Measurements from ENCODE around the gene SBF1.
"Not testable (repeated sequence)": the region's sequence is repeated elsewhere in the genome, so short reads cannot be mapped to it uniquely, and the experiment has no call there.

SBF1 gene

DNA sequence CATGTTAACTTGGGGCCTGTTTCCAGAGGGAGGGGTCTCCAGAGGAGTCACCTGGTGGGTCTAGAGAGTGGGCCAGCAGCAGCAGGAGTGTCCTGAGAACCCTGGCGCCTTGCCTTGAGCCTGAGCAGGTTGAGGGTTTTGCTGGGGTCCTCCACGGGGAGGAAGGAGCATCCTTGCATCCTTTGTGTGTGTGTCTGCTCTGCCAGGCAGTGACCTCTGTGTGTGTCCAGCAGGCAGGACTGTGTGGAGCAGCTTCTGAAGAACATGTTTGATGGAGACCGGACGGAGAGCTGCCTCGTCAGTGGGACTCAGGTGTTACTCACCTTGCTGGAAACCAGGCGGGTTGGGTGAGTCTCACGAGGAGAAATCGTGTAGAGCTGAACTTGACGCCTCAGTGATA is 55.7 kb downstream of the SBF1 start:
- H3K27ac ChIP-seq: no peak overlapping the region
- TF ChIP-seq CTCF (conservative IDR thresholded peaks at IDR 0.05): no peak

DNA sequence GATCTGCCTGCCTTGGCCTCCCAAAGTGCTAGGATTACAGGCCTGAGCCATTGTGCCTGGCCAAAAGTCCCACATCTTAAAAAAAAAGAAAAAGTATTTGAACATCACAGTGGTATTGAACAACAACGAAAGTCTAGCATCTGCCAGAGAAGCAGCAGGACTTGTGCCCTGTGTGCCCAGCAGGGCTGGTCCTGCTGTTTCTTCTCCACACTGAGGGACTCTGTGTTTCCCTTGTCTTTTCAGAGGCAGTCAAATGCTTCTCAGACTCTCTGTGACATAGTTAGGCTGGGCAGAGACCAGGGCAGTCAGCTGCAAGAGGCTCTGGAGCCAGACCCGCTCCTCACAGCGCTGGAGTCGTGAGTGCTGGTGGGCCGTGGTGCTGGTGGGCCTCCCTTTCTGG is 56.2 kb downstream of the SBF1 start:
- no peak for TF ChIP-seq CTCF (conservative IDR thresholded peaks at IDR 0.05)
- H3K27ac ChIP-seq: no peak overlapping the region

- no peak overlapping the region for H3K27ac ChIP-seq
- no peak for TF ChIP-seq CTCF (conservative IDR thresholded peaks at IDR 0.05)
Observed at GRCh38 chr22:50417411-50418210, 57.2 kb downstream of the SBF1 start.

DNA sequence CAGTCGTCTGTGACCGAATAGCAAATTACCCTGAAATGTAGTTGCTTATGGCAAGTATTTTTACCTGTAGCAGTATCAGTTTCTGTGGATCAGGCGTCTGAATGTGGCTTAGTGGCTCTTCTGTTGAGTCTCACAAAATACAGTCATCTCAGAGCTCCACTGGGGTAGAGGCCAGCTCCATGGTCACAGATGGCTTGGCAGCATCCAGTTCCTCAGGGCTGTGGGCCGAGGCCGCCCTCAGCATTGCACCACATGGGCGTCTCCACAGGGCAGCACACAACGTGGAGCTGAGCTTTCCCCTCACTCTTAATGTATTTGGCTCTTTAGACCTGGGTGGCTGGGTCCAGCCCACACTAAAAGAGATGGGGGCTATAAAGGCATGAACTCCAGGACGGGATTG is 57.8 kb downstream of the SBF1 start:
- no peak for TF ChIP-seq CTCF (conservative IDR thresholded peaks at IDR 0.05)
- H3K27ac ChIP-seq: no peak overlapping the region

DNA sequence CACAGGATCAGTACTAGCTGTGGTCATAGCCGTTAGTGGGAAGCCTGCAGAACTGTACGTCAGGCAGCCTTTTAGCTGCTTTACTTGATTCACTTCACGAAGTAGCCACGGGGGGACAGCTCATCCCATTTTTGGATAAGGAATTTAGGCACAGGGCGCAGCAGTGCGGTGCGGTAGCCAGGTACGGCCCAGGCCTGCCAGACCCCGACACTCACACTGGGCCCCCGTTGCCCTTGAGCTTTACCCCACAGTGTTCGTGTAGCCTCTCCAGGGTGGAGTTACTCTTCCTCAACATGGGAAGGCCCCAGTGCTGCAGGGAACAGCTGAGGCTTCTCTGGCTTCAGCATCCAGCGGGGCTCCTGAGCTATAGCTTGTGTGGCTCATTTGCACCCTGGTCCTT is 59.4 kb downstream of the SBF1 start:
- TF ChIP-seq CTCF (conservative IDR thresholded peaks at IDR 0.05): no peak
- no peak overlapping the region for H3K27ac ChIP-seq

DNA sequence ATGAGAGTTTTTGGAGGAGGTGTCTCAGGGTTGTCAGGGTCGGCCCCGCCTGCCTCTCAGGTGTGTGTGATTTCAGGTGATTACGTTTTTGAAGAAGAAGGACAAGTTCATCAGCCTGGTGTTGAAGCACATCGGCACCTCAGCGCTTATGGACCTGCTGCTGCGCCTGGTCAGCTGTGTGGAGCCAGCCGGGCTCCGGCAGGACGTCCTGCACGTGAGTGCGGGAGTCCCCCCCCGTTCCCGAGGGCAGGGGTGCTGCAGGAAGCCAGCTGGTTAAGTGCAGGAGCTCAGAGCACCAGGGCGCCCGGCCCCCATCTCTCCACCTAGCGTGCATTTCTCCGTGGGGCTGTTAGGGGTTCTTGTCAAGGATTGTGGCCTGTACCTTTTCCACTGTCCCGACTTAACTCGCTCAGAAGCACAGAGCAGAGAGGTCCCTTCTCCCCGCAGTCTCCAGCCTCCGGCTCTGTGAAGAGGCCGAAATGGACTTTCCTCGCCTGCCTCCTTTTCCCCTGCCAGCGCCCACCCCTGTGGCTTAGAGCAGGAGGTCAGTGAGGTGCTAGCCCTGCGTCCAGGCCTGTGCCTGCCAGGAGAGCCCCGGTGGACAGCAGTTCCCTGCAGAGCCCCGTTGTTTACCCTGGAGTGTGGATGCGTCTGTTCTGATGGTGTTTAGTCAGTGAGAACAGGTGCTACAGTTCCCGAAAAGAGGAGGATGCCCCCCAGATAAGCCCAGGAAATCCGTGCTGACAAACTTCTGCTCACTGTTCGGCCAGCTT is 60.2 kb downstream of the SBF1 start:
- no peak for TF ChIP-seq CTCF (conservative IDR thresholded peaks at IDR 0.05)
- no peak overlapping the region for H3K27ac ChIP-seq

DNA sequence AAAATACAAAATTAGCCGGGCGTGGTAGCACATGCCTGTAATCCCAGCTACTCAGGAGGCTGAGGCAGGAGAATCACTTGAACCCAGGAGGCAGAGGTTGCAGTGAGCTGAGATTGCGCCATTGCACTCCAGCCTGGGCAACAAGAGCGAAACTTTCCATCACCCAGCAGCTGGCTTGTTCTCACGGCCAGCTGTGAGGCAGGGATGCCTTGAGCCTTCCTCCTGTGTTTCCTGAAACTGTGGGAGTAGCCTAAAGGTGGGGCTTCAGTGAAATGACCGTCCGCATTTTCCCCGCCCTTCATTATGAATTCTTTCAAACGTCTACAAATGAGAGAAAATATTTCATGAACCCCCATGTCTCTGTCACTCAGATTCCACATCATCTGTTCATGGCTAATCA is 65.9 kb downstream of the SBF1 start:
- not testable (repeated sequence) for H3K27ac ChIP-seq

DNA sequence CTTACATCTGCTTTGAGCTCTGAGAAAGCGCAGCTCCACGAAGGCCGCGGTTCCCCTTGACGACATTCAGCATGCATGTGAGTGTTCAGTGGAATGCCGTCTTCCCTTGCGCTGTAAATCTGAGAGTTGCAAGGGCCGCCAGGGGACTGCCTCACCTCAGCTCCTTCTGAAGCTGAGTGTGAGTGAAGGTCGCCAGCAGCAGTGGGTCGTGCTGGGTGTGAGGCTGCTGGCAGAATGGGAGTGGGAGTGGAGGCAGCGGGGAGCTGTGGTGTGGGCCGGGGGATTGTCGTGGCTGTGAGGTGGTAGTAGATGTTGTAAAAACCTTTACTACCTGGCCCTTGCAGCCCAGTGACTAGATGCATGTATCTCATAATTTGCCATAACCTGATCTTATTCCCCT is 66.5 kb downstream of the SBF1 start:
- no peak overlapping the region for H3K27ac ChIP-seq
- TF ChIP-seq CTCF (conservative IDR thresholded peaks at IDR 0.05): no peak

All from VCaP (cell line).